Neural progenitor cell (in vitro differentiated cells): ENCODE results near the gene NKAIN4. TPM values are rescaled to one million over a fixed set of nuclear protein-coding genes. Genes with fewer than 3 reads are reported as not detected.
A peak's percentile ranks its signal among the peaks of the same experiment; 100 is the strongest.

Experiments used
- DNase-seq: peaks from one replicate; pipeline ENCODE4 v3.0.0-alpha.2; 2016; ENCODE audit warnings: low spot score
- H2AFZ ChIP-seq: fragments of 200-600 bp; sonication (generic); replicated peaks from 2 replicates; pipeline ENCODE4 v1.6.1; 2016; ENCODE audit warnings: antibody characterized with exemption
- H3F3A ChIP-seq: fragments of 200-600 bp; sonication (generic); 2 replicates; pipeline ENCODE4 v1.6.1; 2016; ENCODE audit warnings: antibody characterized with exemption, low read depth
- H3K27ac ChIP-seq: fragments of 200-600 bp; sonication (generic); 2 replicates; pipeline ENCODE4 v1.5.1; 2016; ENCODE audit warnings: mild to moderate bottlenecking
- H3K27me3 ChIP-seq: fragments of 200-600 bp; sonication (generic); 2 replicates; pipeline ENCODE4 v1.6.1; 2016; ENCODE audit warnings: mild to moderate bottlenecking, moderate library complexity
- H3K36me3 ChIP-seq: fragments of 200-600 bp; sonication (generic); 2 replicates; pipeline ENCODE4 v1.5.1; 2016
- H3K4me1 ChIP-seq: fragments of 200-600 bp; sonication (generic); 2 replicates; pipeline ENCODE4 v1.6.1; 2016; ENCODE audit warnings: mixed run types
- H3K4me2 ChIP-seq: fragments of 200-600 bp; sonication (generic); 2 replicates; pipeline ENCODE4 v1.6.1; 2016
- H3K4me3 ChIP-seq: fragments of 200-600 bp; sonication (generic); 2 replicates; pipeline ENCODE4 v1.5.1; 2016
- H3K79me2 ChIP-seq: fragments of 200-600 bp; sonication (generic); 2 replicates; pipeline ENCODE4 v1.6.1; 2016; ENCODE audit warnings: low read depth
- H3K9ac ChIP-seq: fragments of 200-600 bp; sonication (generic); 2 replicates; pipeline ENCODE4 v1.6.1; 2016
- H3K9me3 ChIP-seq: fragments of 200-600 bp; sonication (generic); 2 replicates; pipeline ENCODE4 v1.5.1; 2016; ENCODE audit warnings: low read depth
- H4K20me1 ChIP-seq: fragments of 200-600 bp; sonication (generic); 2 replicates; pipeline ENCODE4 v1.6.1; 2016; ENCODE audit warnings: low read depth
- H3K27ac Mint-ChIP-seq: 3 replicates; pipeline ENCODE4 v1.8.0; 2021; ENCODE audit warnings: mixed read lengths
- H3K27me3 Mint-ChIP-seq: 2 replicates; pipeline ENCODE4 v1.8.0; 2022; ENCODE audit warnings: low read depth, mild to moderate bottlenecking, inconsistent platforms, moderate library complexity, mixed read lengths; ENCODE audit not compliant: insufficient read depth
- H3K36me3 Mint-ChIP-seq: 3 replicates; pipeline ENCODE4 v1.8.0; 2021; ENCODE audit warnings: mixed read lengths
- H3K4me1 Mint-ChIP-seq: 3 replicates; pipeline ENCODE4 v1.8.0; 2021; ENCODE audit warnings: mixed read lengths
- H3K4me3 Mint-ChIP-seq: 3 replicates; pipeline ENCODE4 v1.8.0; 2021; ENCODE audit warnings: mild to moderate bottlenecking, moderate library complexity, mixed read lengths
- H3K9me3 Mint-ChIP-seq: 3 replicates; pipeline ENCODE4 v1.8.0; 2020; ENCODE audit warnings: mixed read lengths
- EZH2 ChIP-seq: fragments of 200-600 bp; sonication (generic); IDR thresholded peaks from 2 replicates; pipeline ENCODE4 v1.6.1; 2017; ENCODE audit warnings: antibody characterized with exemption, mild to moderate bottlenecking, moderate library complexity
- EZH2phosphoT487 ChIP-seq: fragments of 200-600 bp; sonication (generic); IDR thresholded peaks from 2 replicates; pipeline ENCODE4 v1.6.1; 2017; ENCODE audit warnings: antibody characterized with exemption
- total RNA-seq: library from RNA; depleted of rRNA; stranded (reverse); fragments of >200 nt; gene quantifications from 2 replicates; pipeline ENCODE4 v1.2.3, GENCODE V29; 2015; ENCODE audit warnings: low replicate concordance
- TF ChIP-seq, protein P1 (sequence below): fragments of 200-600 bp; sonication (generic); IDR thresholded peaks from 2 replicates; pipeline ENCODE4 v1.5.1; 2017; ENCODE audit warnings: antibody characterized with exemption, mild to moderate bottlenecking

Gene NKAIN4
- total RNA-seq, 1 donor from 2014 or later = 9.7 TPM

DNA sequence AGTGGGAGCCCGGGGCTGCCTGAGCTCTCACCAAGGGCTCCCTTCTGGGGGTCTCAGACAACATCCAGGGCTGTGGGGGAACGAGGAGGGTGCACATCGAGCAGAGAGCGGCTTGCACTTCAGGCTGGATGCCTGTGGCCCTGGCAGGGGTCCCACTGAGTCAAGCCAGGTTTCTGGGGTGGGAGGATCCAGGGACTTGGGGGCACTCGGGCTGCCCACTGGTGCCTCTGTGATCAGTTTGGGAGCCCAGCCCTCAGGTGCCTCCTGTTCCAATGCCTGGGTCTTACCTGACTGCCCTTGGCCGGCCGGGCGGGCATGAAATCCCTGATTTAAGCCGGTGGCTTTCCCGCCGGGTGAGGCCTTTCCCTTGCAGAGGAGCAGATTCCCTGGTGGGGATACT, 39.2 kb upstream of the NKAIN4 start:
- peaks cover 6% of the 10 kb centered on the region for H4K20me1 ChIP-seq
- H3K4me3 Mint-ChIP-seq = no peak overlapping the region
- H3K27ac Mint-ChIP-seq = no peak overlapping the region
- TF ChIP-seq, protein P1, sequence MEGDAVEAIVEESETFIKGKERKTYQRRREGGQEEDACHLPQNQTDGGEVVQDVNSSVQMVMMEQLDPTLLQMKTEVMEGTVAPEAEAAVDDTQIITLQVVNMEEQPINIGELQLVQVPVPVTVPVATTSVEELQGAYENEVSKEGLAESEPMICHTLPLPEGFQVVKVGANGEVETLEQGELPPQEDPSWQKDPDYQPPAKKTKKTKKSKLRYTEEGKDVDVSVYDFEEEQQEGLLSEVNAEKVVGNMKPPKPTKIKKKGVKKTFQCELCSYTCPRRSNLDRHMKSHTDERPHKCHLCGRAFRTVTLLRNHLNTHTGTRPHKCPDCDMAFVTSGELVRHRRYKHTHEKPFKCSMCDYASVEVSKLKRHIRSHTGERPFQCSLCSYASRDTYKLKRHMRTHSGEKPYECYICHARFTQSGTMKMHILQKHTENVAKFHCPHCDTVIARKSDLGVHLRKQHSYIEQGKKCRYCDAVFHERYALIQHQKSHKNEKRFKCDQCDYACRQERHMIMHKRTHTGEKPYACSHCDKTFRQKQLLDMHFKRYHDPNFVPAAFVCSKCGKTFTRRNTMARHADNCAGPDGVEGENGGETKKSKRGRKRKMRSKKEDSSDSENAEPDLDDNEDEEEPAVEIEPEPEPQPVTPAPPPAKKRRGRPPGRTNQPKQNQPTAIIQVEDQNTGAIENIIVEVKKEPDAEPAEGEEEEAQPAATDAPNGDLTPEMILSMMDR = no peak
- no peak for TF ChIP-seq EZH2phosphoT487
- no peak for TF ChIP-seq EZH2
- no peaks in the 10 kb centered on the region for H3K9me3 Mint-ChIP-seq
- H3K4me3 ChIP-seq = no peak overlapping the region
- no peak for DNase-seq
- peaks cover 4% of the 10 kb centered on the region for H3F3A ChIP-seq
- no peak overlapping the region for H3K9ac ChIP-seq
- H3K27ac ChIP-seq = no peak overlapping the region
- H3K4me1 ChIP-seq = peaks cover 23% of the 10 kb centered on the region
- peaks cover 13% of the 10 kb centered on the region for H3K4me1 Mint-ChIP-seq
- H3K36me3 ChIP-seq = no peaks in the 10 kb centered on the region
- no peak overlapping the region for H3K4me2 ChIP-seq
- H3K36me3 Mint-ChIP-seq = no peaks in the 10 kb centered on the region
- no peak overlapping the region for H2AFZ ChIP-seq
- no peaks in the 10 kb centered on the region for H3K9me3 ChIP-seq
- peaks cover 3% of the 10 kb centered on the region for H3K27me3 Mint-ChIP-seq
- peaks cover 15% of the 10 kb centered on the region for H3K27me3 ChIP-seq
- H3K79me2 ChIP-seq = no peaks in the 10 kb centered on the region

DNA sequence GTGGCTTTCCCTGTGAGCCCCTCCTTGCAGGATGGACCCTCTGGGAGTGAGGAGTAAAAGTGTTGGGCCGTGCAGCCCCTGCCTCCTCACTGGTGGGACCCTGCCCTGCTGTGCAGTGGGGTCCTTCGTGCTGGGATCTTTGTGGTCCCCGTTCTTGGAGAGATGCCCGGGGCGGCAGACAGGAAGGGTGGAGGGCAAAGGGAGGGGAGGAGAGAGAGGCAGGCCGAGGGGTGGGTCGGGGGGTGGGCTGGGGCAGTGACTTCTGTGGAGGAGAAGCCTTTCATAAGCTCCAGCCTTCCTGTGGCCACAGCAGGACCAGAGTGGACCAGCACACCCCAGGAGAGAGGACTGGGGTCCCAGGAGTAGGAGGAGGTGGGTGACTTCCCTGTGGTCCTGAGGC, 38.6 kb upstream of the NKAIN4 start, which contains the start of gene COL20A1:
Gene COL20A1, plus strand, starts transcription at position 283 of the 400 bp plus-strand sequence. CDS start 1,922 bp downstream, outside the sequence.
- Histone ChIP-seq H3K27me3 (peaks cover 15% of the 10 kb centered on the region), H2AFZ (no peak within 1 kb of the TSS), H3K9me3 (no peaks in the 10 kb centered on the region), H3K4me2 (no peak within 1 kb of the TSS), H3K4me3 (no peak within 1 kb of the TSS), H3K4me1 (peaks cover 23% of the 10 kb centered on the region), H3K79me2 (no peaks in the 10 kb centered on the region), H3K27ac (no peak within 1 kb of the TSS), H3K36me3 (no peaks in the 10 kb centered on the region), H4K20me1 (peaks cover 6% of the 10 kb centered on the region), H3K9ac (no peak within 1 kb of the TSS), H3F3A (peaks cover 4% of the 10 kb centered on the region)
- Mint-ChIP-seq H3K4me3 (no peak within 1 kb of the TSS), H3K9me3 (no peaks in the 10 kb centered on the region), H3K4me1 (peaks cover 13% of the 10 kb centered on the region), H3K36me3 (no peaks in the 10 kb centered on the region), H3K27me3 (peaks cover 3% of the 10 kb centered on the region), H3K27ac (peak within 1 kb of the TSS; percentile 79)
- TF ChIP-seq EZH2phosphoT487 (no peak), EZH2 (no peak)
- TF ChIP-seq, protein P1 = no peak
- DNase-seq = no peak

DNA sequence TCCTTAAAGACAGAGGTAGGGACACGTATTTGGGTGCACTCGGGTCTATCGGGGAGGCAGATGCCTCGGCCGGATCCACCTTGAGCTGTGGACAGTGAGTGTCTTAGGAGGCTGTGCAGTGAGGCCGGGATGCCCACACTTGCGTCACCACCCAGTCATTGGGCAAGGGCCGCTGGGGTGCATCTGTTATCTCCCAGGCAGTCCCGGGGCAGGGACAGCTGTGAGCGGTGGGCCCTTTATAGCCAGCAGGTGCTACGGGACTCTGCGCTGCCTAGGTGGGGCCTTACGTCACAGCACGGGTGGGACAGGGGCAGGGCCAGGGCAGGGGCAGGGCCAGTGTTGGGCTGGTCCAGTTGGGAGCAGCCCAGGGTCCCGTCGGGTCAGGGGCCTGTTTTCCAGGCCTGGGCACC, 38.0 kb upstream of the NKAIN4 start:
- H3K9me3 ChIP-seq = no peaks in the 10 kb centered on the region
- TF ChIP-seq EZH2phosphoT487 = no peak
- H3K36me3 Mint-ChIP-seq = no peaks in the 10 kb centered on the region
- H3K27me3 ChIP-seq = peaks cover 15% of the 10 kb centered on the region
- no peaks in the 10 kb centered on the region for H3K79me2 ChIP-seq
- H3K4me2 ChIP-seq = no peak overlapping the region
- peaks cover 23% of the 10 kb centered on the region for H3K4me1 ChIP-seq
- H3F3A ChIP-seq = peaks cover 4% of the 10 kb centered on the region
- H3K4me1 Mint-ChIP-seq = peaks cover 13% of the 10 kb centered on the region
- no peak overlapping the region for H3K4me3 Mint-ChIP-seq
- H3K9ac ChIP-seq = no peak overlapping the region
- peaks cover 6% of the 10 kb centered on the region for H4K20me1 ChIP-seq
- H3K36me3 ChIP-seq = no peaks in the 10 kb centered on the region
- no peak overlapping the region for H3K27ac ChIP-seq
- H3K27me3 Mint-ChIP-seq = peaks cover 3% of the 10 kb centered on the region
- H3K9me3 Mint-ChIP-seq = no peaks in the 10 kb centered on the region
- DNase-seq = no peak
- no peak overlapping the region for H3K4me3 ChIP-seq
- H3K27ac Mint-ChIP-seq = peak overlapping the region; percentile 79
- H2AFZ ChIP-seq = no peak overlapping the region

DNA sequence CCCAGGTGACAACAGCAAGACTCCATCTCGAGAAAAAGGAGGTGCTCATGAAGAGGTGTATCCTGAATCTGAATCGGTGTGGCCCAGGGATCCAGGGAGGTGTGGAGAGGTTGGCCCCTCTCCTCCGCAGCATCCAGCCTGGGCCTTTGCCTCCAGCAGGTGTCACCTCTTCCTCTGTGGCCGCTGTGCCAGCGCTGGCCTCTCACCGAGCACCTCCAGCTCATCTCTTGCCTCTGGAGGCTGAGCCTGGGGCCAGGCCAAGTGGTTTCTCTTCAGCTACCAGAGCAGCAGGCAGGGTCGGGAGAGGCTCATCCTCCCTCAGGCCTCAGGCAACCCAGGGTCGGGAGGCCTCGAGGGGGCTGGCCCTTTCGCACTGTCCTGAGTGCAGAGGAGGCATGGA, 37.5 kb upstream of the NKAIN4 start:
- Histone ChIP-seq H3K27ac (no peak overlapping the region), H3K4me2 (no peak overlapping the region), H3K9ac (no peak overlapping the region), H3K27me3 (peaks cover 15% of the 10 kb centered on the region), H3F3A (peaks cover 4% of the 10 kb centered on the region), H4K20me1 (peaks cover 6% of the 10 kb centered on the region), H3K9me3 (no peaks in the 10 kb centered on the region), H3K79me2 (no peaks in the 10 kb centered on the region), H3K36me3 (no peaks in the 10 kb centered on the region), H2AFZ (no peak overlapping the region), H3K4me3 (no peak overlapping the region), H3K4me1 (peaks cover 19% of the 10 kb centered on the region)
- Mint-ChIP-seq H3K27ac (peak overlapping the region; percentile 79), H3K9me3 (no peaks in the 10 kb centered on the region), H3K27me3 (peaks cover 3% of the 10 kb centered on the region), H3K4me1 (peaks cover 13% of the 10 kb centered on the region), H3K4me3 (peak overlapping the region; percentile 30), H3K36me3 (no peaks in the 10 kb centered on the region)
- no peak for DNase-seq
- TF ChIP-seq EZH2 (no peak), EZH2phosphoT487 (no peak)
- TF ChIP-seq, protein P1 = no peak
